ENCODE measurements around the gene SUSD4. TPM values are rescaled to one million over a fixed set of nuclear protein-coding genes. Genes with fewer than 3 reads are reported as not detected.
"Not testable (repeated sequence)": the region's sequence is repeated elsewhere in the genome, so short reads cannot be mapped to it uniquely, and the experiment has no call there.

The SUSD4 gene
- total RNA-seq, 2 donors from 2014 or later, result 1.1 to 1.2 TPM

DNA sequence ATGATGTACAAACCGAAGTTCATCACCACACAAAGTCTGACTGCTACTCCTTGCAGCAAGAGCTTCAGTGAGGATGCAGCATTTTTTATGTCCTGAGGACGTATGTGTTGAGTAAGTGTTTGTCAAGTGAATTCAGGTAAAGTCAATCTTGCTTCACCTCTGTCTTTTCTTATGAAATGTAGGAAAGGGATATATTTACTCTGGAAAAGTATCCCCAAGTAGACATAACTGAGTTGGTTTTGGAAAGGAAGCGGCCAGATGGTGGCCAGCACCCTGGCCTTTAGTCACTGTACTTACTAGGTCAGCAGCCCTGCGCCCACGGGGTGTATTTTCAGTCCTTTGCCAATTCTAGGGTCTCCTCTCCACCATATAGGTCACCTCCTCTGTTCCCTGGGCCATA is 75.2 kb downstream of the SUSD4 start:
- DNase-seq (ENCODE audit: low spot score in 2 of 2) (no peak), ATAC-seq (no peak)
- H3K27ac Mint-ChIP-seq, result no peak overlapping the region
- peaks cover 6% of the 10 kb centered on the region in 2 donors for H3K36me3 Mint-ChIP-seq
- H3K9me3 Mint-ChIP-seq, result peaks cover 3 to 7% of the 10 kb centered on the region in 2 donors

DNA sequence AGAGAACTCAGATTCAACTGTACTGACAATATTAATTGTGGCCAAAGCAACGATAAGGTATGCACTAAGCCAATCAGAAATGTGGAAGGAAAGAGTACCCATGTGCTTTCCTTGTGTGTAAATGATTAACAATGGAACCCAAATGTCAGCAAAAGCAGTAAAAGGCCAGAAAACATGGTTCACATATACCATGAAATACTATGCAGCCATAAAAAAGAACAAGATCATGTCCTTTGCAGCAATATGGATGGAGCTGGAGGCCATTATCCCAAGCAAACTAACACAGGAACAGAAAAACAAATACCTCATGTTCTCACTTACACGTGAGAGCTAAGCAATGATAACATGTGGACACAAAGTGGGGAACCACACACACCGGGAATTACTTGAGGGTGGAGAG is 78.5 kb downstream of the SUSD4 start:
- H3K9me3 Mint-ChIP-seq, result peaks cover 3 to 7% of the 10 kb centered on the region in 2 donors
- peaks cover 6% of the 10 kb centered on the region in 2 donors for H3K36me3 Mint-ChIP-seq
- ATAC-seq, result no peak
- no peak overlapping the region for H3K27ac Mint-ChIP-seq
- no peak for DNase-seq (ENCODE audit: low spot score in 2 of 2)

DNA sequence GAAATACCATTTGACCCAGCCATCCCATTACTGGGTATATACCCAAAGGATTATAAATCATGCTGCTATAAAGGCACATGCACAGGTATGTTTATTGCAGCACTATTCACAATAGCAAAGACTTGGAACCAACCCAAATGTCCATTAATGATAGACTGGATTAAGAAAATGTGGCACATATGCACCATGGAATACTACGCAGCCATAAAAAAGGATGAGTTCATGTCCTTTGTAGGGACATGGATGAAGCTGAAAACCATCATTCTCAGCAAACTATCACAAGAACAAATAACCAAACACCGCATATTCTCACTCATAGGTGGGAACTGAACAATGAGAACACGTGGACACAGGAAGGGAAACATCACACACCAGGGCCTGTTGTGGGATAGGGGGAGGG is 80.3 kb downstream of the SUSD4 start:
- not testable (repeated sequence) for ATAC-seq, H3K27ac Mint-ChIP-seq
- peaks cover 3 to 11% of the 10 kb centered on the region in 2 donors for H3K9me3 Mint-ChIP-seq

DNA sequence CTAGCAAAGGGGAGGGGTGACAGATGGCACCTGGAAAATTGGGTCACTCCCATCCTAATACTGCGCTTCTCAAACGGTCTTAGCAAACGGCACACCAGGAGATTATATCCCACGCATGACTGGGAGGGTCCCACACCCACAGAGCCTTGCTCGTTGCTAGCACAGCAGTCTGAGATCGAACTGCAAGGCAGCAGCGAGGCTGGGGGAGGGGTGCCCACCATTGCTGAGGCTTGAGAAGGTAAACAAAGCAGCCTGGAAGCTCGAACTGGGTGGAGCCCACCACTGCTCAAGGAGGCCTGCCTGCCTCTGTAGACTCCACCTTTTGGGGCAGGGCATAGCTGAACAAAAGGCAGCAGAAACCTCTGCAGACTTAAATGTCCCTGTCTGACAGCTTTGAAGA is 85.7 kb downstream of the SUSD4 start:
- not testable (repeated sequence) for H3K27ac Mint-ChIP-seq

More for the DNA sequence above, 80.3 kb downstream of the SUSD4 start:
- not testable (repeated sequence) for H3K36me3 Mint-ChIP-seq; DNase-seq (ENCODE audit: low spot score in 2 of 2)

DNA sequence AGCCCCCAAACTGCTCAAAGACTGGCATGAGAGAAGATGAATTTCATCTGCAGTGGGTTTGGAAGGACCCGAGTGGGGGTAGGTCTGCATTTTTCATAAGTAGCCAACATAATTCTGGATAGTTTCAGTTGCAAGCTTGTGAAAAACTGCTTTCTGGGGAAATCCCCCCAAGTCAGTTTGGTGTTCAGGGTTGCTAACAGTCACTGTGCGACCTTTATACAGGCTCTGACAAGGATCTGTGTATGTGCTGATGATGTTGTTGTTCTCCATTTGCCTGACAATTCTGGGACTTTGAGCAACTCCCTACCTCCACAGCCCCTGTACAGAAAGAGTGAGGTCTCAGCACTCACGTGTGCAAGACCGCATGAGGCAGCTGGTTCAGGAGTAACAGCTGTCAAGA is 87.9 kb downstream of the SUSD4 start:
- no peaks in the 10 kb centered on the region for H3K36me3 Mint-ChIP-seq
- ATAC-seq (peak; percentile 46 to 55), DNase-seq (ENCODE audit: low spot score in 2 of 2) (no peak)
- H3K9me3 Mint-ChIP-seq, result peaks cover 0 to 4% of the 10 kb centered on the region in 2 donors
- no peak overlapping the region for H3K27ac Mint-ChIP-seq

More for the DNA sequence above, 85.7 kb downstream of the SUSD4 start:
- not testable (repeated sequence) for DNase-seq (ENCODE audit: low spot score in 2 of 2); H3K36me3 Mint-ChIP-seq; H3K9me3 Mint-ChIP-seq; ATAC-seq

DNA sequence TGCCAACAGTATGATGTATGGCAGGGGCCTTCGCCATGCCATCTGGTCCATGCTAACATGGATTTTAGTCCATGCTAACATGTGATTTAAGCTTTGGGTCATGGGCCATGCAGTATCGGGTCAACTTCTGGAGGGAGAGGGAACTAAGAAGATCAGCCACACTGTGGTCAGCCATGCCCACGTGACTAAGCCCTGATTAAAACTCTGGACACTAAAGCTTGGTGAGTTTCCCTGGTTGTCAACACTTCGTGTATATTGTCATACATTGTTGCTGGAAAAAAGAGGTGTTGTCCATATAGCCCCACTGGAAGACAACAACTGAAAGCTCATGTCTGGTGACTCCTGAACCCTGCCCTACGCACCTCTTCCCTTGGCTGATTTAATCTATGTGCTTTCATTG is 90.5 kb downstream of the SUSD4 start:
- no peak for ATAC-seq
- Mint-ChIP-seq H3K36me3 (no peaks in the 10 kb centered on the region), H3K9me3 (no peaks in the 10 kb centered on the region), H3K27ac (no peak overlapping the region)
- DNase-seq (ENCODE audit: low spot score in 2 of 2), result no peak

DNA sequence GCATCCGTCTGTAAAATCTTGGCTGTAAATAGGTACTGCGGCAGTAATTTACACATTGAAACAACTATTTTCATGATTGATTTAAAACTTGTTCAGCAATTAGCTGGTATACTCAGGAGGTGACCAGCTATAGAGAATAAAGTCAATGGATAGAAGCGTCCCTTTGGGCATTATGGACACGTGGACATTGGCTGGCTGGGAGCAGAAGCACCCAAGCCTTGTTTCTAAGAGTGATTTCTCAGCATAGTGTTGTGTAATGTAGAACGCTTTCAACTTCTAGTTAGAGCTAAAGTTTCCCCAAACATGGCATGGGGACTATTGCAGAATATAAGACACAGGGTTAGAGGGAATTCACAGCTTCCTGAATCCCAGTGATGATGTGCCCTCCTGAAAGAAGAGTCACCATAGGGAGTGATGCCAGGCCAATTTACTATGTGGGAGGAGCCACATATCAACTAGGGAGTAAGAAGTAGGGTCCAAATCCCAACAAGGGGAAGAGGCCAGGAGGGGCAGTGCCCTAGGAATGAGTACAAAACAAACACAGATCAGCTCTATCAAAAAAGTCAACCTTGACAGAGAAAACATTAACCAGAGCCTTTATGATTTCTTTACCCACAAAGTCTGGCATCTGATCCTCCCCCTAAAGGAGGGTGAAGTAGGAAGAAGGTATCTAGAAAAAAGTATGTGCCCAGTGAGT is 92.7 kb downstream of the SUSD4 start:
- Mint-ChIP-seq H3K9me3 (no peaks in the 10 kb centered on the region), H3K27ac (no peak overlapping the region), H3K36me3 (peaks cover 0 to 6% of the 10 kb centered on the region in 2 donors)
- no peak for ATAC-seq
- DNase-seq (ENCODE audit: low spot score in 2 of 2), result no peak

DNA sequence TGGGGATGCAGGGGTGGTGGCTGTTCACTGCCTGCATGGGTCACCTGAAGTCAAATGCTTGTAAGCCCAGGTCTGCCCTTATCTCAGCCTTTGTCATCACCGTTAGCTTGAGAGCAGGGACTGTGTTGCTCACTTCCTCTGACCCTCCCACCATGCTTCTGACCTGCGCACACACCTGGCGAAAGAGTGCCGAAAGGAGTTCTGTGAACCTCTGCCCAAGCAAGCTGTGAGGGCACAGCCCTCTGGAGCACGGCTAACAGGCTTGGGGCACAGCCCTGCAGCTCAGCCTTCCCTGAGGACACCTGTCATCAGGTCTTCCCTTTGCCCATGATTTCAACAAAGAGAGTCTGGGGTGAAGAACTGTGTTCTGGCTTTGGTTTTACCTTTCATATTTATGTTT is 93.8 kb downstream of the SUSD4 start:
- no peak for DNase-seq (ENCODE audit: low spot score in 2 of 2)
- Mint-ChIP-seq H3K27ac (no peak overlapping the region), H3K9me3 (no peaks in the 10 kb centered on the region), H3K36me3 (peaks cover 0 to 6% of the 10 kb centered on the region in 2 donors)
- ATAC-seq, result no peak

DNA sequence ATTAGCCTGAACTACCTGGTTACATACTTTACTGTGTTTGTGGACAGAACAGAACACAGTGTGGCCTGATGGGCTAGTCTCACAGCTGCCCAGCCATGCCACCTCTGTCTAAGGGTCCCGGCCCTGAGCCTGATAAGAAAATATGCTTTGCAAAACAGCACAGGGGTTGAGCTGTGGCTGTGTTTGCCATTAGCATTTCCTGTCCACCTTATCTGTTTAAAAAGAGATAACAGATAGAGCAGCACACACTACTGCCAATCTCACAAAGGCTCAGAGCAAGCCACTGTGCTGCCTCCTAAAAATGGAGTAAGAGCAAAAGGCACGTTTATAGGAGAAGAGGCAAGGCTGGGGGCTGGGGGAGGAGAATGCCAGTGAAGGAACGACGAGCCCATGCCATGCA is 95.0 kb downstream of the SUSD4 start:
- no peak for DNase-seq (ENCODE audit: low spot score in 2 of 2)
- H3K36me3 Mint-ChIP-seq, result peaks cover 0 to 6% of the 10 kb centered on the region in 2 donors
- H3K27ac Mint-ChIP-seq, result no peak overlapping the region
- ATAC-seq, result no peak
- H3K9me3 Mint-ChIP-seq, result no peaks in the 10 kb centered on the region

DNA sequence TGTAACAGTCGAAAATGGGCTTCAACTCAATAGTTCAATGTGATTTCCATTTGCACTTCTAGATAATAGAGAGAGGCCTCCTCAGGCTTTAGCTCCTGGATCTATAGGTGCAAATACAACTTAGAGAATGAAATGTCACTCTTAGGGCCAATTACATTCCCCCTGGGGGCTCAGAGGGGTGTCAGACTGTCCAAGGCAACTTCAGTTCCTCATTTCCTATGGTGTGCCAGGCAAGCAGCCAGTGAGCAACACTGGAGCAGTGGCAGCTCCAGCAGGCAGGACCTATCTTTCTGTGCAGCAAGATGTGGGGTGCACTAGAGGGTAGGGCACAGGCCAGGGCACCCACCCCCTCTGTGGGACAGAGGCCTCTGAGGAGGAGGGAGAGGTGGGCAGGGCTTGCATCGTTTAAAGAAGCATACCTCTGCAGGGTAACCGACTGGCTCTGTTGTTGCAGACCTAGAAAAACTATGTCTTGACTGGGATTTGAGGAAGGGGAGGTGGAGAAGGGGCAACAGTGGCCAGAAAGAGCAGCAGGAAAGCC is 97.3 kb downstream of the SUSD4 start:
- no peak for ATAC-seq
- H3K27ac Mint-ChIP-seq, result no peak overlapping the region
- DNase-seq (ENCODE audit: low spot score in 2 of 2), result no peak

DNA sequence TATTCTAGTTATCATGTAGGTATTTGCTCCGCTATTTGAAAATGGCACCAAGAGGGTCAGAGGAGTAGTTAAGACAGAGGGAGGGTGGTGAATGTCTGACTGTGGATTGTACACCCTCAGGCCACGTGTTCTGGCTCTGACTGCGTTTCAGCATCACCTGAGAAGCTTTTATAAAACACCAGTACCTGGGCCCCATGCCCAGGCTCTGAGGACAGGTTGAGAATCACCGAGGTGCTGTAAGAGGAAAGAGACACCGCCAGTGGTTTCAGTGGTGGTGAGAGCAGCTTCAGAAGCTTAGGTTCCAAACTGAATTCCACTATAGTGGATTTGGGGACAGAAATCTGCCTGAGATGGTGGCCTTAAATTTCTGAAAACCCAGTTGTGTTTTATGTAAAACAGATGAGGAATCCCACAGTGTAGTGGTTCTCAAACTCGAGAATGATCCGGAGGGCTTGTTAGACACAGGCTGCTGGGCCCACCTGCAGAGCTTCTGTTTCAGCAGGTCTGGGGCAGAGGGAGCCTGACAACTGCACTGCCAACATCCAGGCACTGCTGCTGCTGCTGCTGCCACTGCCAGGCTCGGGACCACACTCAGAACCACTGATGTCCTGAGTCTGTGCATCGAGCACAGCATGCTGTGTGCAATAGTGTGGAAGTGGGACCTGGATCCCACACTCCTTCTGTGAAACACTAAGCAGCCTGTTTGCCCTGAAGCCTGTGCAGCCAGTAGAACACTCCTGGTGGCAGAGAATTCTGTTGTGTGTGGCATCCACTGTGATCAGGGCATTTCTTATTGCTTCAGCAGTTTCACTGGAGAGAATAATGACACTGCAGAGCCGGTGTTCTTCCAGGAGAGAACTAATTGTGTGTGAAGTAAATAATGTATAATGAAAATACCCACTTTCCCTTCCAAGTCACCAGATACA is 98.7 kb downstream of the SUSD4 start:
- H3K27ac Mint-ChIP-seq, result no peak overlapping the region
- no peak for ATAC-seq

More for the DNA sequence above, 97.3 kb downstream of the SUSD4 start:
- Mint-ChIP-seq H3K9me3 (no peaks in the 10 kb centered on the region), H3K36me3 (peaks cover 0 to 6% of the 10 kb centered on the region in 2 donors)

DNA sequence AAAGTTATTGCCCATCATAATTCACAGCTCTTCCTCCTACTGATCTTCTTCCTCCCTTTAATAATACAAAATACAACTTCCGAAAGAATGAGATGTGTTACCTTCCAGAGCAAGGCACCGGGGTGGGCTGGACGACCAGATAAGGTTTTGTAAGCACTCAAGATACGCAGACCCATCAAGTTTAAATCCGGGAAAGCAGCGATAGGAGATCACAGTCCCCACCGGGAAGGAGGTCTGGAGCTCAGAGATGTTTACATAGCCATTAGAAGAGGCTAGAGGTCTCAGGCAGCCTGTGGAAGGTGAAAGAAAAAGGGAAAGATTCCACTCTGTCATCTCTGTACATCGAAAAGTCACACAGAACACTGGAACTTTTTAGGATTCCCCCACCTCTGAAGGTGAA is 99.4 kb downstream of the SUSD4 start:
- H3K36me3 Mint-ChIP-seq, result peaks cover 0 to 6% of the 10 kb centered on the region in 2 donors
- DNase-seq (ENCODE audit: low spot score in 2 of 2) (no peak), ATAC-seq (no peak)
- no peaks in the 10 kb centered on the region for H3K9me3 Mint-ChIP-seq
- no peak overlapping the region for H3K27ac Mint-ChIP-seq

More for the DNA sequence above, 98.7 kb downstream of the SUSD4 start:
- DNase-seq (ENCODE audit: low spot score in 2 of 2), result no peak
- Mint-ChIP-seq H3K36me3 (peaks cover 0 to 6% of the 10 kb centered on the region in 2 donors), H3K9me3 (no peaks in the 10 kb centered on the region)

DNA sequence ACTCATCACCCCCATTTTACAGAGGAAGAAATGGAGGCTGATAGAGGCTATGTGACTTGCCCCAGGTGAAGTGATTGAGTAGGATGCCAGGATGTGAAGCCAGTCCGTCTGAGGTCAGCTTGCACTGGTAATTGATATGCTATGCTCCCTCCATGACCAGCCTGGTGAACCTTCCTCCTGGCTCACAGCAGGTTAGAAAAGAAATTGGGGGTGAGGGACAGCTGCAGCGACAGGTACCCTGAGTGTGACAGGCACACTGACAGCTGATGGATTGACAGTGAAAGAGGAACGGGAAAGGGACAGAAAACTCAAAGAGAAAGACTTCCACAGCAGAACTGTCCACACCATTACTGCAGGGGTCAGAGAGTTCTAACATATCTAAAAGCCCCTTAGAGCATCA is 102.1 kb downstream of the SUSD4 start:
- ATAC-seq, result no peak
- no peaks in the 10 kb centered on the region for H3K9me3 Mint-ChIP-seq
- no peak overlapping the region for H3K27ac Mint-ChIP-seq
- DNase-seq (ENCODE audit: low spot score in 2 of 2), result no peak
- H3K36me3 Mint-ChIP-seq, result peaks cover 0 to 4% of the 10 kb centered on the region in 2 donors

DNA sequence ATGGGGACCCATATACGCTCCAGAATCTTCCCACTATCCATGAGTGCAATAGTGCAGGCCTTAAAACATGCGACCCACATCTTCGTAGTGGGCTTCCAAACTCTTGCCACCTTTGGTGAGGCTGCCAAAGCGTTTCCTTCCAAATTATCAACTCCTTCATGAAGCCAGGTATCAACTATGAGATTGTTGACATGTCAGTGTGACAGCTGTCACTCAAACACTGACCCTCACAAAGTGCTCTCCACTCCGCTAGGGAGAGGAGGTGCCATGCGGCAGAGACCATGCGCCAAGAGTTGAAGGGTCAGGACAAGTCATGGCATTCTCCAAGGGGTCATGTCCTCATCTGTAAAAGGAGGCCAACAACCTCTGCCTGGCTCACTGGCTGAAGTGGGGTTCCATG is 103.3 kb downstream of the SUSD4 start:
- Mint-ChIP-seq H3K9me3 (no peaks in the 10 kb centered on the region), H3K27ac (no peak overlapping the region), H3K36me3 (no peaks in the 10 kb centered on the region)
- DNase-seq (ENCODE audit: low spot score in 2 of 2), result no peak
- no peak for ATAC-seq

DNA sequence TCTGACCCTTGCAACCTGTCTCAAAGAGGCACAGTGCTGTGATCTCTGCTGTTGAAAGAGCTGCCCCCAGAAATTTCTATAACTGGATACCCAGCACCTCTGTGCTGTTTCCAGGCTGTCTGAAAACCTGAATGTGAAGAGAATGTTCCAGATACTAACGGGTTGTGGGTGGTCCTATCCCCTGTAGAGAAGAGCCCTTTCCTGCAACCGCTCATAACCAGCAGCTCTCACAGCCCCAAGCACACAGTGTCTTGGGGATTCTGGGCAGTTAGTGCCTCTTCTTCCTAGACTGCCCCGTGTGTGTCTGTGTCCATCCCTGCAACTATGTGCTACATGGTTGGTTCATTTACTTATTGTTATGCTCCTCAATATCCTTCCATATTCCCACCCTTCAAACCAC is 104.5 kb downstream of the SUSD4 start:
- Mint-ChIP-seq H3K27ac (no peak overlapping the region), H3K36me3 (no peaks in the 10 kb centered on the region), H3K9me3 (no peaks in the 10 kb centered on the region)
- ATAC-seq (no peak), DNase-seq (ENCODE audit: low spot score in 2 of 2) (no peak)

DNA sequence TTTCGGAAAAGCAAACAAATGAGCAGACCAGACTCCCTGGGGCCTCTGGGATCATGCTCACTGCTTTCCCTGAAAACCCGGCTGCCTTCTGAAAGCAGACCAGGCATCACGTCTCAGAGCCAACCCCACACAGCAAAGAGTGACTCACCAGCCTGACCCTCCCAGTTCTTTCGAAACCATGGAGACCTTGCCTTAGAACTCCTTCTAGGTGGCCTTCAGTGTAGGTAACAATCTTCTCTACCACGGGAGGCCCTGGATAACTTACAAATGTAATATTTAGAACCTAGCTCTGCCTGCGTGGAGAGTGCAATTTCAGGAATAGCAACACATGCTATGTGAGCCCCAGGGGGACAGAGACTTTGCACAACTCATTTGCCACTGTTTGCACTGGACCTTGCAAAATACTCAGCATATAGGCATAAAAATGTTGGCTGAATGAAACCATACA is 105.2 kb downstream of the SUSD4 start:
- ATAC-seq, result no peak
- no peaks in the 10 kb centered on the region for H3K36me3 Mint-ChIP-seq
- DNase-seq (ENCODE audit: low spot score in 2 of 2), result no peak
- no peaks in the 10 kb centered on the region for H3K9me3 Mint-ChIP-seq
- H3K27ac Mint-ChIP-seq, result no peak overlapping the region

DNA sequence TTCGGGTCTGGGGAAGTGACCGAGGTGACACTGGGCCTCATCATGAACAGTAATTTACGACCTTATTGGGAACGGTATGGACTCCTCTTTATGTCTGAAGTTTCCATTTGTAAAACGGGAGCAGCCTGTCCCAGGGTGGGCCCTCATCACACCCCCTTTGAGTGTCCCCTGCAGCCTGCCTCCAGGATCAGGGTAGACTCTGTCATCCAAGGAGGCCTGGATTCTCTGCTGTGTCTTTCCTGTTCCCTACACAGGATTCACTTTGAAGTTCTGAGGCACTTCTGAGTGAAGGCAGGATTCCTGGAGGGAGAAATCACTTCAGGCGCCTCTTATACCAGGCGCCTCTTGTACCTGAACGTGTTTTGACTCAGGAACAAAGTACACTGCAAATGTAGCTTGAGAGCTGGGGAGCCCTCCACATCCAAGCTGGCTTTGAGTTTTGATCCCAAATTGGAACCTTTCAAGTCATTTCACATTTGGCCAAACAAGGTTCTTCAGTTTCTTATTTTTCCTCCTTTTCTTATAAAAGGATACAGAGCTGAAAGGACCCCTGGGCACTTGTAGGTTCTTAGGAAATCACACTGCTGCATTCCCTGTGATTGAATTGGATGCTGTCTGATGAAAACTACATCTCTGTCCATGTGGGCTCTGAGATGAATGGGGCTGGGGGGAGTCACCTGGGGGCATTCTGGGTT is 106.0 kb downstream of the SUSD4 start:
- H3K27ac Mint-ChIP-seq, result no peak overlapping the region
- H3K9me3 Mint-ChIP-seq, result no peaks in the 10 kb centered on the region
- DNase-seq (ENCODE audit: low spot score in 2 of 2) (no peak), ATAC-seq (no peak)
- no peaks in the 10 kb centered on the region for H3K36me3 Mint-ChIP-seq

Measured in activated naive CD4-positive, alpha-beta T cell treated with anti-CD3 and anti-CD28 coated beads, Interleukin-2, amount 50 U/mL, for 72 hours (primary cell).